Ishikawa (cell line): ENCODE data around the gene KIF17.

Source experiments
- CEBPB ChIP-seq: IDR thresholded peaks from 2 replicates; pipeline ENCODE4 v1.6.1; 2012
- CREB1 ChIP-seq: IDR thresholded peaks from 2 replicates; pipeline ENCODE4 v1.6.1; 2012; ENCODE audit warnings: low read depth
- EGR1 ChIP-seq: IDR thresholded peaks from 2 replicates; pipeline ENCODE4 v1.6.1; 2012
- EP300 ChIP-seq: IDR thresholded peaks from 2 replicates; pipeline ENCODE4 v1.6.1; 2012; ENCODE audit warnings: borderline replicate concordance
- FOXM1 ChIP-seq: IDR thresholded peaks from 2 replicates; pipeline ENCODE4 v1.6.1; 2012; ENCODE audit warnings: low read depth, borderline replicate concordance
- NFIC ChIP-seq: IDR thresholded peaks from 2 replicates; pipeline ENCODE4 v1.6.1; 2012
- RAD21 ChIP-seq: IDR thresholded peaks from 2 replicates; pipeline ENCODE4 v1.6.1; 2012; ENCODE audit warnings: low read depth
- TAF1 ChIP-seq: IDR thresholded peaks from 2 replicates; pipeline ENCODE4 v1.6.1; 2012; ENCODE audit warnings: low read depth, mild to moderate bottlenecking
- TCF12 ChIP-seq: IDR thresholded peaks from 2 replicates; pipeline ENCODE4 v1.6.1; 2012; ENCODE audit warnings: low read depth
- TEAD4 ChIP-seq: IDR thresholded peaks from 2 replicates; pipeline ENCODE4 v1.6.1; 2012
- YY1 ChIP-seq: IDR thresholded peaks from 2 replicates; pipeline ENCODE4 v1.6.1; 2012; ENCODE audit warnings: low read depth
- ZBTB7A ChIP-seq: IDR thresholded peaks from 2 replicates; pipeline ENCODE4 v1.6.1; 2012; ENCODE audit warnings: low read depth
- TF ChIP-seq, protein P1 (sequence below): IDR thresholded peaks from 2 replicates; pipeline ENCODE4 v1.6.1; 2012
- TF ChIP-seq, protein P2 (sequence below): IDR thresholded peaks from 2 replicates; pipeline ENCODE4 v1.6.1; 2012; ENCODE audit warnings: low read depth, mild to moderate bottlenecking
- TF ChIP-seq, protein P3 (sequence below): IDR thresholded peaks from 2 replicates; pipeline ENCODE4 v1.6.1; 2012

KIF17 gene

DNA sequence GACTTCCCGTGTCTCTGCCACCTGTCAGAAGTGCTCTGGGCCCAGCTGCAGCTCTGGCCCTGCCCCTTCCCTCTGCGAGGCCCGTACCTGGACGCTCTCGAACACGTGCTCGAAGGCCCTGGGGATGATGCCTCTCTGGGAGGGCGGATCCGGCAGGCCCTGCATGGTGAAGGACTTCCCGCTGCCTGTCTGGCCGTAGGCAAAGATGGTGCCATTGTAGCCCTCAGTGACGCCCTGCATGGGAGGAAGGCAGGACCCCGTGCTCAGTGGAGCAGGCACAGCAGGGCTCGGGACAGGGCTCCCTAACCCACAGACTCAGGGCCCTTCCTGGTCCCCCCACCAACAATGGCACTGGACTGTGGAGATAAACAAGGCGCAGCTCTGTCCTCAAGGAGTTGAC is 2.4 kb downstream of the KIF17 start:
- TF ChIP-seq, protein P1, sequence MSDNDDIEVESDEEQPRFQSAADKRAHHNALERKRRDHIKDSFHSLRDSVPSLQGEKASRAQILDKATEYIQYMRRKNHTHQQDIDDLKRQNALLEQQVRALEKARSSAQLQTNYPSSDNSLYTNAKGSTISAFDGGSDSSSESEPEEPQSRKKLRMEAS = no peak
- no peak for TF ChIP-seq TCF12
- no peak for TF ChIP-seq CREB1
- TF ChIP-seq YY1 = no peak
- no peak for TF ChIP-seq TAF1
- TF ChIP-seq EP300 = no peak
- no peak for TF ChIP-seq FOXM1
- TF ChIP-seq TEAD4 = no peak
- TF ChIP-seq, protein P2, sequence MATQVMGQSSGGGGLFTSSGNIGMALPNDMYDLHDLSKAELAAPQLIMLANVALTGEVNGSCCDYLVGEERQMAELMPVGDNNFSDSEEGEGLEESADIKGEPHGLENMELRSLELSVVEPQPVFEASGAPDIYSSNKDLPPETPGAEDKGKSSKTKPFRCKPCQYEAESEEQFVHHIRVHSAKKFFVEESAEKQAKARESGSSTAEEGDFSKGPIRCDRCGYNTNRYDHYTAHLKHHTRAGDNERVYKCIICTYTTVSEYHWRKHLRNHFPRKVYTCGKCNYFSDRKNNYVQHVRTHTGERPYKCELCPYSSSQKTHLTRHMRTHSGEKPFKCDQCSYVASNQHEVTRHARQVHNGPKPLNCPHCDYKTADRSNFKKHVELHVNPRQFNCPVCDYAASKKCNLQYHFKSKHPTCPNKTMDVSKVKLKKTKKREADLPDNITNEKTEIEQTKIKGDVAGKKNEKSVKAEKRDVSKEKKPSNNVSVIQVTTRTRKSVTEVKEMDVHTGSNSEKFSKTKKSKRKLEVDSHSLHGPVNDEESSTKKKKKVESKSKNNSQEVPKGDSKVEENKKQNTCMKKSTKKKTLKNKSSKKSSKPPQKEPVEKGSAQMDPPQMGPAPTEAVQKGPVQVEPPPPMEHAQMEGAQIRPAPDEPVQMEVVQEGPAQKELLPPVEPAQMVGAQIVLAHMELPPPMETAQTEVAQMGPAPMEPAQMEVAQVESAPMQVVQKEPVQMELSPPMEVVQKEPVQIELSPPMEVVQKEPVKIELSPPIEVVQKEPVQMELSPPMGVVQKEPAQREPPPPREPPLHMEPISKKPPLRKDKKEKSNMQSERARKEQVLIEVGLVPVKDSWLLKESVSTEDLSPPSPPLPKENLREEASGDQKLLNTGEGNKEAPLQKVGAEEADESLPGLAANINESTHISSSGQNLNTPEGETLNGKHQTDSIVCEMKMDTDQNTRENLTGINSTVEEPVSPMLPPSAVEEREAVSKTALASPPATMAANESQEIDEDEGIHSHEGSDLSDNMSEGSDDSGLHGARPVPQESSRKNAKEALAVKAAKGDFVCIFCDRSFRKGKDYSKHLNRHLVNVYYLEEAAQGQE = no peak

DNA sequence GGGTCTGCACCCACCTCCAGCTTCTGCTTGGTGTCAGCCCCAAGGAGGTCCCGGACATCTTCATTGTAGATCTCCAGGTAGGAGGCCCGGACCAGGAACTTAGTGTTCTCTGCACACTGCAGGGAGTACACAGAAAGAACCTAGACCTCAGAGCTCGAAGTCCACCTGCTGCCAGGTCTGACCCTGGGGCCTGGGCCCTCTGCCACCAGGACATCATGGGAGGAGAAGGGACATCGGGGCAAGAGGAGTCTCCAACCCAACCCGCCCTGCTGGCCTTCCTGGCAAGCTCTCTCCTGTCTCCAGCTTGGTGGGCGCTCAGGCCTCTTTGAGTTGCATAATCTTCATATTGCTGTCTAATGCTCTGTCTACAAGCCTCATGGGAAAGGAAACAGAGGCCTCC is 4.4 kb downstream of the KIF17 start:
- TF ChIP-seq FOXM1 (no peak), RAD21 (no peak), EP300 (no peak), TAF1 (no peak), CREB1 (no peak), YY1 (no peak), EGR1 (no peak), TEAD4 (no peak), ZBTB7A (no peak), CEBPB (no peak)
- TF ChIP-seq, protein P1 = no peak
- TF ChIP-seq, protein P3, sequence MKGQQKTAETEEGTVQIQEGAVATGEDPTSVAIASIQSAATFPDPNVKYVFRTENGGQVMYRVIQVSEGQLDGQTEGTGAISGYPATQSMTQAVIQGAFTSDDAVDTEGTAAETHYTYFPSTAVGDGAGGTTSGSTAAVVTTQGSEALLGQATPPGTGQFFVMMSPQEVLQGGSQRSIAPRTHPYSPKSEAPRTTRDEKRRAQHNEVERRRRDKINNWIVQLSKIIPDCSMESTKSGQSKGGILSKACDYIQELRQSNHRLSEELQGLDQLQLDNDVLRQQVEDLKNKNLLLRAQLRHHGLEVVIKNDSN = no peak

DNA sequence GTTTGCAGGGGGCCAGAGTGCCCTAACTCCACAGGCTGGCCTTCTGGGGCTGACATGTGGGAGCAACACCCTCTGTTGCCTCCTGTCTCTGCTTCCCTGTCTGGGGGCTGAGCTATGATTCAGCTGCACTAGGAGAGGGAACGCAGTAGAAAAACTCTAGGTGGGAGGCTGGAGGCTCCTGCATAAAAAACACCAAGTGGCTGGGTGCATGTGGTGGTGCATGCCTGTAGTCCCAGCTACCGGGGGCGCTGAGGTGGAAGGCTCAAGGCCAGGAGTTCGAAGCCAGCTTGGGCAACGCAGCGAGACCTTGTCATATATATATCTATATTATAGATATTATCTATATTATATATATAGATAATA is 5.6 kb downstream of the KIF17 start:
- TF ChIP-seq, protein P2 = no peak
- TF ChIP-seq CEBPB (no peak), EGR1 (no peak), TCF12 (no peak), CREB1 (no peak), ZBTB7A (no peak), YY1 (no peak), TEAD4 (no peak), FOXM1 (no peak), RAD21 (no peak), TAF1 (no peak), NFIC (no peak), EP300 (no peak)
- TF ChIP-seq, protein P3 = no peak
- TF ChIP-seq, protein P1 = no peak

DNA sequence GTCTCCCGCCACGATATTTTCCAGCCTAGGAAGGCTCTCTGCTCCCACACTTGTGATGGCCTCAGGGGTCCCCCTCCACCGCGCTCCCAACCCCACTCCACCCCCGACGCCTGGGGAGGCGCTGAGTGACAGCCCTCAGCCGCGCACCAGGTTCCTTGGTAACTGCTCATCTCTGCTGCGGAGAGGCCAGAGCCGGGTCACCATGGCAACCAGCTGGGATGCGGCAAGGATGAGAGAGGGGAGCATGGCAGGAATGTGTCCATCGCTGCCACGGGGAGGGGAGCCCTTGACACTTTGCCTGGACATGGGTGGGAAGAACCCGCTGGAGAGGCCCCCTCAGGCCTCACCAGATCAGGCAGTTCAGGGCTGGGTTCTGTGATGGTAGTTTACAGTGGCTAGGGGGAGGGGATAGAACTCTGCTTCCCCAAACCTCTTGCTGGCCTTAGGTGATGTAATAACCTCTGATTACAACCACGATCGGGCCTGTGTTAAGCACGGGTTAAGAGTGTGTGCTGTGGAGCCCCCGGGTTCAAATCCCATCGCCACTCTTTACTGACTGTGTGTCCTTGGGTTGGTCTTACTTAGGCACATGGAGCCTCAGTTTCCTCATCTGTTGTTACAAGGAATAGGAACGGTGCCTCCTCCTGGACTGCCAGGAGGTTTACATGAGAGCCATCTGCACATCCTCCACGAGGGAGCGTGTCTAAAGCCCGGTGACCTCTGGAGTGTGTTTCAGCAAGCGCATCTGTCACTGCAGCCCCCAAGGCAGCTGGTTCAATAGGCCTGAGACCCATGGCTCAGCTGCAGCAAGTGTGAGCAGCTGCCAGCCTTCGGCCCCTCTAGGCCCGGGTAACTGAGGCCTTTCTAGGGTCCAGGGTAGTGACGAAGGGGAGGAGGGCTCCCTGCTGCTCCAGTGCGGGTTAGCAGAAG is 6.3 kb downstream of the KIF17 start:
- TF ChIP-seq, protein P2 = no peak
- TF ChIP-seq ZBTB7A (no peak), NFIC (no peak)
